Subcutaneous adipose tissue (tissue), 4 donors: ENCODE data around the gene TBCEL. TPM values are rescaled to one million over a fixed set of nuclear protein-coding genes. Genes with fewer than 3 reads are reported as not detected.

Experiments used
- total RNA-seq, 4 donors: library from RNA; depleted of rRNA; stranded (reverse); fragments of >200 nt; gene quantifications; one replicate each; pipeline ENCODE4 v1.1.0, GENCODE V29; 2016
- TF ChIP-seq, protein P1 (sequence below): fragments of 450-650 bp; IDR thresholded peaks from one replicate; pipeline ENCODE4 v1.5.1; 2016; ENCODE audit warnings: low read depth, mild to moderate bottlenecking, control low read depth, antibody characterized with exemption, moderate library complexity

Gene TBCEL
- total RNA-seq, 4 donors from 2014 or later = 15.8 to 26.0 (median 18.2) TPM

DNA sequence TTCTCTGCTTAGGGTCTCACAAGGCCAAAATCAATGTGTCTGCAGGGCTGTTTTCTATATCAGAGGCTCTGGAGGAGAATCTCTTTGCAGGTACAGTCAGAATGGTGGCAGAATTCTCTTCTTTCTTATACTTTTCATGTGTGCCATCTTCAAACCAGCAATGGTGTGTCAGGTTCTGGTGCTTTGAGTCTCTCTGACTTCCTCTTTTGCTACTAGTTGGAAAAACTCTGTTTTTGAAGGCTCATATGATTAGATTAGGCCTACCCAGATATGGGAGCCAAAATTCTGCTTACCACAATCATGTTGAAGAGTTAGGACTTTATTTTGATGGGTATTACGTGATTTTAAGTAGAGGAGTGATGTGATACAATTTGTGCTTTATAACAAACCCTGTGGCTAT lies 58.3 kb downstream of the TBCEL start:
- TF ChIP-seq, protein P1, sequence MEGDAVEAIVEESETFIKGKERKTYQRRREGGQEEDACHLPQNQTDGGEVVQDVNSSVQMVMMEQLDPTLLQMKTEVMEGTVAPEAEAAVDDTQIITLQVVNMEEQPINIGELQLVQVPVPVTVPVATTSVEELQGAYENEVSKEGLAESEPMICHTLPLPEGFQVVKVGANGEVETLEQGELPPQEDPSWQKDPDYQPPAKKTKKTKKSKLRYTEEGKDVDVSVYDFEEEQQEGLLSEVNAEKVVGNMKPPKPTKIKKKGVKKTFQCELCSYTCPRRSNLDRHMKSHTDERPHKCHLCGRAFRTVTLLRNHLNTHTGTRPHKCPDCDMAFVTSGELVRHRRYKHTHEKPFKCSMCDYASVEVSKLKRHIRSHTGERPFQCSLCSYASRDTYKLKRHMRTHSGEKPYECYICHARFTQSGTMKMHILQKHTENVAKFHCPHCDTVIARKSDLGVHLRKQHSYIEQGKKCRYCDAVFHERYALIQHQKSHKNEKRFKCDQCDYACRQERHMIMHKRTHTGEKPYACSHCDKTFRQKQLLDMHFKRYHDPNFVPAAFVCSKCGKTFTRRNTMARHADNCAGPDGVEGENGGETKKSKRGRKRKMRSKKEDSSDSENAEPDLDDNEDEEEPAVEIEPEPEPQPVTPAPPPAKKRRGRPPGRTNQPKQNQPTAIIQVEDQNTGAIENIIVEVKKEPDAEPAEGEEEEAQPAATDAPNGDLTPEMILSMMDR = no peak

DNA sequence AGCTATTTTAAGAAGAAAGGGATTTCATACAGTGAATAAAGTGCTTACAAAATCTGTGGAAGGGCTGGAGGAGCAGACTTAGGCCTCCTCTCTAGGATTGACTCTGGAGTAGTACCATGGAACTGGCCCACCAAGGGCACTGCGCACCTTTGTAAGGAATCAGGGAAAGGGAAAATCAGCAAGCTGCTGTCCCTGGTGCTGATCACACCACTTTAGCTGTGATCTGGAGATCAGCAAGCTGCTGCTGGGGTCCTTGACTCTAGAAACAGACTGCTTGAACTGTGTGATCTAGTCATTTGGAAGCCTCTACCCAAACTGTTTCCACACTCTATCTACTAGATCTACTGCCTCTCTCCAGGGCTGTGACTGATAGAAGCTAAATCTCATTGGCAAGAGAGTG lies 58.8 kb downstream of the TBCEL start:
- TF ChIP-seq, protein P1 = no peak

DNA sequence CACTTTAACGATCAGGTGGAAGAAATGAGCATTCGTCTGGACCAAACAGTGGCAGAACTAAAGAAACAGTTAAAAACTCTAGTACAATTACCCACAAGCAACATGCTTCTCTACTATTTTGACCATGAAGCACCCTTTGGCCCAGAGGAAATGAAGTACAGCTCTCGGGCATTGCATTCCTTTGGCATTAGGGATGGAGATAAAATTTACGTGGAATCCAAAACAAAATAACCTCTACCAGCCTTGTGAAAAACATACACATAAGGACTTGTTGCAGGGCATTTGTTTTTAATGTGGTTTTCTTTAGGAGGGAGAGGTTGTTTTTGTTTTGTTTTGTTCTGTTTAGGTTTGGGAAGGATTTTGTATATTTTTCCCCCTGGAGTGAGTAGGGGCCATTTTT lies 63.0 kb downstream of the TBCEL start:
- TF ChIP-seq, protein P1 = no peak

DNA sequence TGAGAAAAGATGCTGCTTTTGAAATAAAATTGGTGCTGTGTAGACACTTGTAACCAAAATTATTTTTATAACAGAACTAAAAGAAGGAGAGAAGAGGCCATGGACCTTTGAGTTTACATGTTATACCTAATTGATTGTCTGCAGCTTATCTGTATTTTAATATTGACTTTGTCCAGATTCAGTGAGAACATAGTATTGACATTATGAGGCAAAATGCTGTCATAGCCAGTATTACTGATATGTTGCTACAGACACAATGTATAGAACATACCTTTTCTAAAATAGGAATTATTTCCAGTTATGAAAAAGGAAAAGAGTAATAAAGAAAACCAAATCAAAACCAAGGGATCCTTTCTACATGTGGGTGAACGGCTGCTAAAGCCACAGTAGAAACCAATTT lies 65.7 kb downstream of the TBCEL start:
- TF ChIP-seq, protein P1 = no peak

DNA sequence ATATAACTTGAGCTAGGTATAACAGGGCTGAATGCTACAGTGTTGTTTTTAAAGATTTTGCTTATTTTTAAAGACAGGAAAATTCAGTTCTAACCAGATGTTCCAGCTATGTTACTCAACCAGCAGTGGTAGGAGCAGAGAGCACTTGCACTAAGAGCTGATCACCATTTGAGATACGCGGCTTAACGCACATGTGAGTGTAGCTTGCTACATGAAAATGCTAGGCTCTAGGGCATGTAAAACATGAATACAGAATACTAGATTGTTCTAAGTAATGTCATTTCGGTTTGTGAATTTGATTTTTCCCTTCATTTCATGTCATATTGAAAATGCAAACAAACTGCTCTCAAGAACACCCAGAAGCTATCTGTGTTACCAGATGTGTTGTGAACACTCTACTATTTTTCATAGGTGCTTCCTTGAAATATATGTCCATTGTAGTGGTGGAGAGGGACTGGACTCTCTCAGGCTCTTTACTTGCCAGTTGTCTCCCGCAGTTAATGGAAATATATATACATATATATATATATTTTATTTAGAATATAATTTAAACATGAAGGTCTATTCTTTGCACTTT lies 66.3 kb downstream of the TBCEL start:
- TF ChIP-seq, protein P1 = no peak

DNA sequence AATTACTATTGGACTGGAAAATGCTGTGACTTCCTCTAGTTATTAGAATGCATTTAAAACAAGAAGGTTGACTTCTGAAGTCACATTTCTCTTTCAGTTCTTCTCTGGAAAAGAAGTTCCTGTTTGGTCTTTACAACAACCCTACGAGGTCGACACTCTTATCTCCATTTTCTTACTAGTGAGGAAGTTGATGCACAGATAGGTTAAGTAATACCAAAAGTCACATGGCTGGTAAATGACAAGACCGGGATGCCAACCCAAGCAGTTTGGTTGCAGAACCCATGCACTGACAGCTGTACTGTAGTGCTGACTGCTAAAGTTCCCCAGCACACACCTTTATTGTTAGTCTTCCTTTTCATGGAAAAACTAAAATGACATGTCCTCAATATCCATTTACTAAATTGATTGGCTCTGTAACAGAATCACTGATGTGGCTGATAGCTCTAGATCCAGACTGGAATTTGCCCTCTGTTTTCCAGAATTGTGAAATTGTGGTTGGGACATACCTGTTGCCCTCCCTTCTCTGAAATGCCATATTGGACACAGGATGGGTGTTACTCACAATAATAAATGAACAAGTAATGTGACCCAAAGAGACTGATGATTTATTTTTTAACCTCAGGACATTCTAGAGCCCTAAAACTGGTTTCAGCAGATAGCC lies 67.7 kb downstream of the TBCEL start:
- TF ChIP-seq, protein P1 = no peak

DNA sequence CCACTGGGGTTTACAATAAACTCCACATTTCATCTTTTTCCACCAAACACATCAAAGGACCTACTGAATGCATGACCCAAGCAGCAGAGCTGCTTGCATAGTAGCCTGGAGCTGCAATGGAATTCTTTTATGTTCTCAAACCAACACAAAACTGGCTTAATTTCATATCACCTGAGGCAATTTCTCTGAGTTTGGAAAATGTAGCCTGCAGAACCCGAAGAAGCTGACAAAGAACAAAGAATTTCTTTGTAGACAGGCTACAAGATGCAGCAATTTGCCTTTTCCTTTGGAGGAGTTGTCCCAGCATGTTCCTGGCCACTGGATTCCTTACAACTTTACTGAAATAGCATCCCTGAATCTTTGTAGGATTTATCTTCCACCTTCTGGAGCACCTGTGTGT lies 71.7 kb downstream of the TBCEL start:
- TF ChIP-seq, protein P1 = no peak
